Tibial nerve (tissue), 4 donors: ENCODE results near the gene MKLN1.

Experiments used
- EP300 ChIP-seq, 2 donors: sonication (generic); formaldehyde crosslinking; IDR thresholded peaks; one replicate each; pipeline ENCODE4 v1.6.1; 2017; ENCODE audit warnings: antibody characterized with exemption in 2 of 2, mild to moderate bottlenecking in 1 of 2
- POLR2A ChIP-seq, 2 donors: fragments of 450-650 bp; IDR thresholded peaks; one replicate each; pipeline ENCODE4 v1.6.1; 2017; ENCODE audit warnings: antibody characterized with exemption in 2 of 2, mild to moderate bottlenecking in 2 of 2, moderate library complexity in 2 of 2
- TF ChIP-seq, protein P1 (sequence below), 5 experiments: fragments of 200-600 bp in 3 of 5; fragments of 450-650 bp in 2 of 5; sonication (generic) in 3 of 5; IDR thresholded peaks; one replicate each; pipeline ENCODE4 v1.5.1; 2016 to 2019; ENCODE audit warnings: antibody characterized with exemption in 5 of 5, mild to moderate bottlenecking in 3 of 5, moderate library complexity in 2 of 5

DNA sequence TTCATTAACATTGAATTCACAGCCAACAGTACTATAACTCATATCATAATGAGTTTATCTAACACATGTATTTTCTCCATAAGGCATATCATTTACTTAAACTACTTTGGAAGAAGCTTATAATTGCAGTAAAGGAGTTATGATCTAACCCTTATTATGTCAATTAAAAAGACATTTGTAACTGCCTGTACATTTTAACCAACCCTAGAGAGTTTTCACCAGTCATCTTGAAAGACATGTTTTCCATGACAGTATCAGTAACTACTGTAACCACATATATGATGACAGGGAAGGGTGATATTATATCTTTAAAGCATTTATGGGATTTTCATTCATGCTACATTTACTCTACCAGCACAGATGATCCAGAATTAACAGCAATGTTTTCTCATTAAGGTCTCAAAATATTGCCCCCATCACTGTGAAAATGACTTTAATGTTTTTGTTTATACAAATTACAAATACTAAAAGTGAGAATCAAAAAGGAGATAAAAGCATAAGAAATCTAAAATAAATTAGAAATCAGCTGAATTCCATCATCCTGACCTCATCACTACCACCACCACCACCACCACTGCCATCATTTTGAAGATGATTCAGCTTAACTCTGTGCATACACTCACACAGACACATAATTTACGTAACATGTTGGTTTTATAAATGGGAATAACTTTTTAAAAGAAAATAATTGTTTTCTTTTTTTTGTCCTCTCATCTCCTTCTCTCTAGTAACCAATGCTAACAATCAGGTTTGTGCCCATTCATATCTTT is 53.6 kb downstream of the MKLN1 start:
- no peak for TF ChIP-seq POLR2A (IDR thresholded peaks at IDR 0.05)
- TF ChIP-seq, protein P1, sequence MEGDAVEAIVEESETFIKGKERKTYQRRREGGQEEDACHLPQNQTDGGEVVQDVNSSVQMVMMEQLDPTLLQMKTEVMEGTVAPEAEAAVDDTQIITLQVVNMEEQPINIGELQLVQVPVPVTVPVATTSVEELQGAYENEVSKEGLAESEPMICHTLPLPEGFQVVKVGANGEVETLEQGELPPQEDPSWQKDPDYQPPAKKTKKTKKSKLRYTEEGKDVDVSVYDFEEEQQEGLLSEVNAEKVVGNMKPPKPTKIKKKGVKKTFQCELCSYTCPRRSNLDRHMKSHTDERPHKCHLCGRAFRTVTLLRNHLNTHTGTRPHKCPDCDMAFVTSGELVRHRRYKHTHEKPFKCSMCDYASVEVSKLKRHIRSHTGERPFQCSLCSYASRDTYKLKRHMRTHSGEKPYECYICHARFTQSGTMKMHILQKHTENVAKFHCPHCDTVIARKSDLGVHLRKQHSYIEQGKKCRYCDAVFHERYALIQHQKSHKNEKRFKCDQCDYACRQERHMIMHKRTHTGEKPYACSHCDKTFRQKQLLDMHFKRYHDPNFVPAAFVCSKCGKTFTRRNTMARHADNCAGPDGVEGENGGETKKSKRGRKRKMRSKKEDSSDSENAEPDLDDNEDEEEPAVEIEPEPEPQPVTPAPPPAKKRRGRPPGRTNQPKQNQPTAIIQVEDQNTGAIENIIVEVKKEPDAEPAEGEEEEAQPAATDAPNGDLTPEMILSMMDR (IDR thresholded peaks at IDR 0.05) = no peak
- no peak for TF ChIP-seq EP300 (IDR thresholded peaks at IDR 0.05)
